GM18868 (cell line): Measurements from ENCODE around the gene SMAP2.

Source experiments
- ATAC-seq: cut with Tn5 transposase; IDR thresholded peaks from one replicate; pipeline ENCODE4 v1.9.1; 2021; ENCODE audit warnings: mild to moderate bottlenecking, moderate library complexity; ENCODE audit not compliant: unreplicated experiment

Gene SMAP2

DNA sequence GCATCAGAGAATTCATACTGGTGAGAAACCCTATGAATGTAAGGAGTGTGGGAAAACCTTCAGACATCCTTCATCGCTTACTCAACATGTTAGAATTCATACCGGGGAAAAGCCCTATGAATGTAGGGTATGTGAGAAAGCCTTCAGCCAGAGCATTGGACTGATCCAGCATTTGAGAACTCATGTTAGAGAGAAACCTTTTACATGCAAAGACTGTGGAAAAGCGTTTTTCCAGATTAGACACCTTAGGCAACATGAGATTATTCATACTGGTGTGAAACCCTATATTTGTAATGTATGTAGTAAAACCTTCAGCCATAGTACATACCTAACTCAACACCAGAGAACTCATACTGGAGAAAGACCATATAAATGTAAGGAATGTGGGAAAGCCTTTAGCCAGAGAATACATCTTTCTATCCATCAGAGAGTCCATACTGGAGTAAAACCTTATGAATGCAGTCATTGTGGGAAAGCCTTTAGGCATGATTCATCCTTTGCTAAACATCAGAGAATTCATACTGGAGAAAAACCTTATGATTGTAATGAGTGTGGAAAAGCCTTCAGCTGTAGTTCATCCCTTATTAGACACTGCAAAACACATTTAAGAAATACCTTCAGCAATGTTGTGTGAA, 89.5 kb downstream of the SMAP2 start:
- no peak for ATAC-seq

DNA sequence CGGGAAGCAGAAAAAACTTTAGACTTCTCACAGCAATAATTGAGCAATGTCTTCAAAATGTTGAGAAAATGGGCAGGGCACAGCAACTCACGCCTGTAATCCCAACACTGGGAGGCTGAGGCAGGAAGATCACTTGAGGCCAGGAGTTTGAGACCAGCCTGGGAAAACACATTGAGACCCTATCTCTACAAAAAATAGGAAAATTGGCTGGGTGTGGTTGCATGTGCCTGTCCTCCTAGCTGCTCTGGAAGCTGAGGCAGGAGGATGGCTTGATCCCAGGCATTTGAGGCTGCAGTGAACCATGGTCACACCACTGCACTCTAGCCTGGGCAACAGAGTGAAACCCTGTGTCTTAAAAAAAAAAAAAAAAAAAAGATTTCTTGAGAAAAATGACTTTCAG, 95.8 kb downstream of the SMAP2 start:
- no peak for ATAC-seq
